Measurements from ENCODE around the gene PIH1D2.

PIH1D2 gene

GRCh38 chr11:112086422-112087191 lies 12.8 kb upstream of the PIH1D2 start, which contains the start of the genes SDHD and TIMM8B (continued):
- TF ChIP-seq ZNF645 (tag by site-specific recombination; IDR thresholded peaks at IDR 0.05) (no peak), ZNF707 (tag by site-specific recombination; IDR thresholded peaks at IDR 0.05) (no peak), ZNF561 (tag by site-specific recombination; IDR thresholded peaks at IDR 0.05; ENCODE audit: borderline replicate concordance) (no peak), ZNF350 (tag by site-specific recombination; IDR thresholded peaks at IDR 0.05) (no peak), ZFP37 (tag by site-specific recombination; IDR thresholded peaks at IDR 0.05) (no peak; the same call in 1 of the 2 replicates), YY1 (tag by site-specific recombination; IDR thresholded peaks at IDR 0.05) (peak; percentile 91), ZNF146 (tag by site-specific recombination; IDR thresholded peaks at IDR 0.05) (no peak), BCL6B (tag by site-specific recombination; IDR thresholded peaks at IDR 0.05) (no peak), ZNF2 (tag by site-specific recombination; IDR thresholded peaks at IDR 0.05) (no peak), PRDM10 (tag by site-specific recombination; IDR thresholded peaks at IDR 0.05) (no peak), REPIN1 (tag by site-specific recombination; IDR thresholded peaks at IDR 0.05; ENCODE audit: low read depth) (0 out of 2 replicates have a peak, but pooled peaks have one; percentile 14), KLF9 (tag by site-specific recombination; IDR thresholded peaks at IDR 0.05; ENCODE audit: low read depth) (no peak), ZNF19 (tag by site-specific recombination; IDR thresholded peaks at IDR 0.05; ENCODE audit: low read depth) (no peak), ZNF248 (tag by site-specific recombination; IDR thresholded peaks at IDR 0.05) (no peak), RBAK (tag by site-specific recombination; IDR thresholded peaks at IDR 0.05) (no peak), ZNF426 (tag by site-specific recombination; IDR thresholded peaks at IDR 0.05) (no peak), ZNF580 (tag by site-specific recombination; IDR thresholded peaks at IDR 0.05) (peak; percentile 78), REST (tag by site-specific recombination; IDR thresholded peaks at IDR 0.05) (no peak), ZNF311 (tag by site-specific recombination; IDR thresholded peaks at IDR 0.05; ENCODE audit: borderline replicate concordance) (no peak), AEBP2 (tag by site-specific recombination; IDR thresholded peaks at IDR 0.05; ENCODE audit: borderline replicate concordance) (no peak), ZNF184 (tag by site-specific recombination; IDR thresholded peaks at IDR 0.05) (no peak), ZNF513 (tag by site-specific recombination; IDR thresholded peaks at IDR 0.05) (no peak), ZNF514 (tag by site-specific recombination; IDR thresholded peaks at IDR 0.05) (no peak), ZSCAN5A (tag by site-specific recombination; IDR thresholded peaks at IDR 0.05) (no peak), ZNF114 (tag by site-specific recombination; IDR thresholded peaks at IDR 0.05) (no peak)
